ENCODE results near the gene RBM26.

Gene RBM26

GRCh38 chr13:79405501-79405830 lies 589 bp downstream of the RBM26 start:
- peaks cover 19% of the 10 kb centered on the region for H3K36me3 ChIP-seq (ENCODE audit: low read depth)
- H3K27me3 ChIP-seq (ENCODE audit: insufficient read depth, poor library complexity, severe bottlenecking), result no peaks in the 10 kb centered on the region
- no peak for TF ChIP-seq CTCF (IDR thresholded peaks at IDR 0.05; ENCODE audit: poor library complexity, severe bottlenecking)
- DNase-seq (ENCODE audit: low spot score) (no peak), ATAC-seq (ENCODE audit: low read depth) (peak; percentile 46)
- peak overlapping the region; percentile 59 for H3K4me3 ChIP-seq (ENCODE audit: severe bottlenecking)
- no peaks in the 10 kb centered on the region for H3K9me3 ChIP-seq (ENCODE audit: severe bottlenecking)
- peak overlapping the region; percentile 75 for H3K27ac ChIP-seq (ENCODE audit: poor library complexity, severe bottlenecking)
- peaks cover 24% of the 10 kb centered on the region for H3K4me1 ChIP-seq (ENCODE audit: insufficient read depth, poor library complexity, severe bottlenecking)

- TF ChIP-seq CTCF (IDR thresholded peaks at IDR 0.05; ENCODE audit: poor library complexity, severe bottlenecking), result no peak
- DNase-seq (ENCODE audit: low spot score) (no peak), ATAC-seq (ENCODE audit: low read depth) (no peak; the same call in 2 of the 3 replicates)
- Histone ChIP-seq H3K36me3 (ENCODE audit: low read depth) (peaks cover 23% of the 10 kb centered on the region), H3K4me1 (ENCODE audit: insufficient read depth, poor library complexity, severe bottlenecking) (peaks cover 24% of the 10 kb centered on the region), H3K4me3 (ENCODE audit: severe bottlenecking) (peak overlapping the region; percentile 59), H3K27ac (ENCODE audit: poor library complexity, severe bottlenecking) (peak overlapping the region; percentile 75), H3K9me3 (ENCODE audit: severe bottlenecking) (no peaks in the 10 kb centered on the region), H3K27me3 (ENCODE audit: insufficient read depth, poor library complexity, severe bottlenecking) (no peaks in the 10 kb centered on the region)
Measured at GRCh38 chr13:79404985-79405384, 1.1 kb downstream of the RBM26 start.

GRCh38 chr13:79404361-79404760 lies 1.7 kb downstream of the RBM26 start:
- Histone ChIP-seq H3K27ac (ENCODE audit: poor library complexity, severe bottlenecking) (no peak overlapping the region), H3K9me3 (ENCODE audit: severe bottlenecking) (no peaks in the 10 kb centered on the region), H3K4me1 (ENCODE audit: insufficient read depth, poor library complexity, severe bottlenecking) (peaks cover 24% of the 10 kb centered on the region), H3K27me3 (ENCODE audit: insufficient read depth, poor library complexity, severe bottlenecking) (no peaks in the 10 kb centered on the region), H3K4me3 (ENCODE audit: severe bottlenecking) (peak overlapping the region; percentile 59), H3K36me3 (ENCODE audit: low read depth) (peaks cover 30% of the 10 kb centered on the region)
- no peak for TF ChIP-seq CTCF (IDR thresholded peaks at IDR 0.05; ENCODE audit: poor library complexity, severe bottlenecking)
- ATAC-seq (ENCODE audit: low read depth) (no peak), DNase-seq (ENCODE audit: low spot score) (no peak)

GRCh38 chr13:79403113-79403512 lies 2.9 kb downstream of the RBM26 start:
- no peak overlapping the region for H3K4me3 ChIP-seq (ENCODE audit: severe bottlenecking)
- no peaks in the 10 kb centered on the region for H3K27me3 ChIP-seq (ENCODE audit: insufficient read depth, poor library complexity, severe bottlenecking)
- peaks cover 29% of the 10 kb centered on the region for H3K4me1 ChIP-seq (ENCODE audit: insufficient read depth, poor library complexity, severe bottlenecking)
- DNase-seq (ENCODE audit: low spot score) (no peak), ATAC-seq (ENCODE audit: low read depth) (no peak)
- H3K27ac ChIP-seq (ENCODE audit: poor library complexity, severe bottlenecking), result peak overlapping the region; percentile 11
- H3K9me3 ChIP-seq (ENCODE audit: severe bottlenecking), result no peaks in the 10 kb centered on the region
- H3K36me3 ChIP-seq (ENCODE audit: low read depth), result peaks cover 40% of the 10 kb centered on the region
- TF ChIP-seq CTCF (IDR thresholded peaks at IDR 0.05; ENCODE audit: poor library complexity, severe bottlenecking), result no peak

GRCh38 chr13:79402679-79403078 lies 3.4 kb downstream of the RBM26 start:
- no peak for TF ChIP-seq CTCF (IDR thresholded peaks at IDR 0.05; ENCODE audit: poor library complexity, severe bottlenecking)
- H3K36me3 ChIP-seq (ENCODE audit: low read depth), result peaks cover 45% of the 10 kb centered on the region
- peak overlapping the region; percentile 11 for H3K27ac ChIP-seq (ENCODE audit: poor library complexity, severe bottlenecking)
- no peaks in the 10 kb centered on the region for H3K9me3 ChIP-seq (ENCODE audit: severe bottlenecking)
- peaks cover 29% of the 10 kb centered on the region for H3K4me1 ChIP-seq (ENCODE audit: insufficient read depth, poor library complexity, severe bottlenecking)
- ATAC-seq (ENCODE audit: low read depth) (no peak), DNase-seq (ENCODE audit: low spot score) (no peak)
- no peak overlapping the region for H3K4me3 ChIP-seq (ENCODE audit: severe bottlenecking)
- H3K27me3 ChIP-seq (ENCODE audit: insufficient read depth, poor library complexity, severe bottlenecking), result no peaks in the 10 kb centered on the region

All from RWPE2 (cell line).